Neural progenitor cell (in vitro differentiated cells): ENCODE data around the gene ANO1. TPM values are rescaled to one million over a fixed set of nuclear protein-coding genes. Genes with fewer than 3 reads are reported as not detected.

Source experiments
- DNase-seq: peaks from one replicate; pipeline ENCODE4 v3.0.0-alpha.2; 2016; ENCODE audit warnings: low spot score
- H2AFZ ChIP-seq: fragments of 200-600 bp; sonication (generic); replicated peaks from 2 replicates; pipeline ENCODE4 v1.6.1; 2016; ENCODE audit warnings: antibody characterized with exemption
- H3F3A ChIP-seq: fragments of 200-600 bp; sonication (generic); 2 replicates; pipeline ENCODE4 v1.6.1; 2016; ENCODE audit warnings: antibody characterized with exemption, low read depth
- H3K27ac ChIP-seq: fragments of 200-600 bp; sonication (generic); 2 replicates; pipeline ENCODE4 v1.5.1; 2016; ENCODE audit warnings: mild to moderate bottlenecking
- H3K27me3 ChIP-seq: fragments of 200-600 bp; sonication (generic); 2 replicates; pipeline ENCODE4 v1.6.1; 2016; ENCODE audit warnings: mild to moderate bottlenecking, moderate library complexity
- H3K36me3 ChIP-seq: fragments of 200-600 bp; sonication (generic); 2 replicates; pipeline ENCODE4 v1.5.1; 2016
- H3K4me1 ChIP-seq: fragments of 200-600 bp; sonication (generic); 2 replicates; pipeline ENCODE4 v1.6.1; 2016; ENCODE audit warnings: mixed run types
- H3K4me2 ChIP-seq: fragments of 200-600 bp; sonication (generic); 2 replicates; pipeline ENCODE4 v1.6.1; 2016
- H3K4me3 ChIP-seq: fragments of 200-600 bp; sonication (generic); 2 replicates; pipeline ENCODE4 v1.5.1; 2016
- H3K79me2 ChIP-seq: fragments of 200-600 bp; sonication (generic); 2 replicates; pipeline ENCODE4 v1.6.1; 2016; ENCODE audit warnings: low read depth
- H3K9ac ChIP-seq: fragments of 200-600 bp; sonication (generic); 2 replicates; pipeline ENCODE4 v1.6.1; 2016
- H3K9me3 ChIP-seq: fragments of 200-600 bp; sonication (generic); 2 replicates; pipeline ENCODE4 v1.5.1; 2016; ENCODE audit warnings: low read depth
- H4K20me1 ChIP-seq: fragments of 200-600 bp; sonication (generic); 2 replicates; pipeline ENCODE4 v1.6.1; 2016; ENCODE audit warnings: low read depth
- H3K27ac Mint-ChIP-seq: 3 replicates; pipeline ENCODE4 v1.8.0; 2021; ENCODE audit warnings: mixed read lengths
- H3K27me3 Mint-ChIP-seq: 2 replicates; pipeline ENCODE4 v1.8.0; 2022; ENCODE audit warnings: low read depth, mild to moderate bottlenecking, inconsistent platforms, moderate library complexity, mixed read lengths; ENCODE audit not compliant: insufficient read depth
- H3K36me3 Mint-ChIP-seq: 3 replicates; pipeline ENCODE4 v1.8.0; 2021; ENCODE audit warnings: mixed read lengths
- H3K4me1 Mint-ChIP-seq: 3 replicates; pipeline ENCODE4 v1.8.0; 2021; ENCODE audit warnings: mixed read lengths
- H3K4me3 Mint-ChIP-seq: 3 replicates; pipeline ENCODE4 v1.8.0; 2021; ENCODE audit warnings: mild to moderate bottlenecking, moderate library complexity, mixed read lengths
- H3K9me3 Mint-ChIP-seq: 3 replicates; pipeline ENCODE4 v1.8.0; 2020; ENCODE audit warnings: mixed read lengths
- EZH2 ChIP-seq: fragments of 200-600 bp; sonication (generic); IDR thresholded peaks from 2 replicates; pipeline ENCODE4 v1.6.1; 2017; ENCODE audit warnings: antibody characterized with exemption, mild to moderate bottlenecking, moderate library complexity
- EZH2phosphoT487 ChIP-seq: fragments of 200-600 bp; sonication (generic); IDR thresholded peaks from 2 replicates; pipeline ENCODE4 v1.6.1; 2017; ENCODE audit warnings: antibody characterized with exemption
- total RNA-seq: library from RNA; depleted of rRNA; stranded (reverse); fragments of >200 nt; gene quantifications from 2 replicates; pipeline ENCODE4 v1.2.3, GENCODE V29; 2015; ENCODE audit warnings: low replicate concordance
- TF ChIP-seq, protein P1 (sequence below): fragments of 200-600 bp; sonication (generic); IDR thresholded peaks from 2 replicates; pipeline ENCODE4 v1.5.1; 2017; ENCODE audit warnings: antibody characterized with exemption, mild to moderate bottlenecking

The ANO1 gene
- total RNA-seq, 1 donor from 2014 or later = not detected

DNA sequence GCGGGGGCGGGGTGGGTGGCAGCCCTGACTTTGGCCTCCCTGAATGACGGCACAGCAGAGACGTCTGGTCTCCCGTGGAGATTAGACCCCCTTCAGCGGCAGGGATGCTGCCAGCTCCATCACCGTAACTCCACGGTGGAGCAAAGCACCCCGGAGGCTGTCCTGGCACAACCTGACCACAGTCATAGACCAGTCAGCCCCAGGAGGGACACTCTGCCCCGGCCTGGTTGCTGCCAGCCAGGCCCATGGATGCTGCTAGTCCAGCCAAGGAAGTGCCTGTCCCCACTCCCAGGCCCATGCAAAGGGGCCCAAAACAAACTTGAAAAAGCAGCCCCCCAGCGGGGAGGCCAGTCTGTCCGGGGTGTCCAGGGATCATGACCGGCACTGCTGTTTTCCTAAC lies 11.5 kb upstream of the ANO1 start:
- Mint-ChIP-seq H3K36me3 (no peaks in the 10 kb centered on the region), H3K27me3 (peaks cover 22% of the 10 kb centered on the region), H3K4me1 (peaks cover 23% of the 10 kb centered on the region), H3K9me3 (peaks cover 3% of the 10 kb centered on the region), H3K27ac (no peak overlapping the region), H3K4me3 (no peak overlapping the region)
- Histone ChIP-seq H3K4me2 (no peak overlapping the region), H3K9me3 (no peaks in the 10 kb centered on the region), H4K20me1 (peaks cover 6% of the 10 kb centered on the region), H3F3A (peaks cover 22% of the 10 kb centered on the region), H2AFZ (no peak overlapping the region), H3K4me3 (no peak overlapping the region), H3K4me1 (peaks cover 18% of the 10 kb centered on the region), H3K27me3 (peaks cover 15% of the 10 kb centered on the region), H3K9ac (no peak overlapping the region), H3K27ac (no peak overlapping the region), H3K79me2 (no peaks in the 10 kb centered on the region), H3K36me3 (no peaks in the 10 kb centered on the region)
- no peak for DNase-seq
- TF ChIP-seq EZH2 (no peak), EZH2phosphoT487 (no peak)
- TF ChIP-seq, protein P1, sequence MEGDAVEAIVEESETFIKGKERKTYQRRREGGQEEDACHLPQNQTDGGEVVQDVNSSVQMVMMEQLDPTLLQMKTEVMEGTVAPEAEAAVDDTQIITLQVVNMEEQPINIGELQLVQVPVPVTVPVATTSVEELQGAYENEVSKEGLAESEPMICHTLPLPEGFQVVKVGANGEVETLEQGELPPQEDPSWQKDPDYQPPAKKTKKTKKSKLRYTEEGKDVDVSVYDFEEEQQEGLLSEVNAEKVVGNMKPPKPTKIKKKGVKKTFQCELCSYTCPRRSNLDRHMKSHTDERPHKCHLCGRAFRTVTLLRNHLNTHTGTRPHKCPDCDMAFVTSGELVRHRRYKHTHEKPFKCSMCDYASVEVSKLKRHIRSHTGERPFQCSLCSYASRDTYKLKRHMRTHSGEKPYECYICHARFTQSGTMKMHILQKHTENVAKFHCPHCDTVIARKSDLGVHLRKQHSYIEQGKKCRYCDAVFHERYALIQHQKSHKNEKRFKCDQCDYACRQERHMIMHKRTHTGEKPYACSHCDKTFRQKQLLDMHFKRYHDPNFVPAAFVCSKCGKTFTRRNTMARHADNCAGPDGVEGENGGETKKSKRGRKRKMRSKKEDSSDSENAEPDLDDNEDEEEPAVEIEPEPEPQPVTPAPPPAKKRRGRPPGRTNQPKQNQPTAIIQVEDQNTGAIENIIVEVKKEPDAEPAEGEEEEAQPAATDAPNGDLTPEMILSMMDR = no peak

- no peak overlapping the region for H3K4me3 ChIP-seq
- H3K9ac ChIP-seq = no peak overlapping the region
- Mint-ChIP-seq H3K4me1 (peaks cover 26% of the 10 kb centered on the region), H3K27ac (no peak overlapping the region), H3K36me3 (no peaks in the 10 kb centered on the region), H3K9me3 (peaks cover 3% of the 10 kb centered on the region), H3K4me3 (no peak overlapping the region), H3K27me3 (peaks cover 26% of the 10 kb centered on the region)
- TF ChIP-seq EZH2phosphoT487 = no peak
- TF ChIP-seq, protein P1 = no peak
- TF ChIP-seq EZH2 = no peak
- no peak for DNase-seq
- H3K27ac ChIP-seq = no peak overlapping the region
- H3K4me2 ChIP-seq = no peak overlapping the region
- H3K9me3 ChIP-seq = no peaks in the 10 kb centered on the region
- H4K20me1 ChIP-seq = peaks cover 6% of the 10 kb centered on the region
- H3K27me3 ChIP-seq = peaks cover 19% of the 10 kb centered on the region
- H3K4me1 ChIP-seq = peaks cover 18% of the 10 kb centered on the region
- no peaks in the 10 kb centered on the region for H3K79me2 ChIP-seq
- H3F3A ChIP-seq = peaks cover 22% of the 10 kb centered on the region
- H2AFZ ChIP-seq = no peak overlapping the region
- H3K36me3 ChIP-seq = no peaks in the 10 kb centered on the region
These were observed 11.1 kb upstream of the ANO1 start for GRCh38 chr11:70067036-70067435.

- H3K4me2 ChIP-seq = peak overlapping the region; percentile 54
- peak overlapping the region; percentile 67 for H3K27ac Mint-ChIP-seq
These were observed 10.4 kb upstream of the ANO1 start for GRCh38 chr11:70067591-70068341.

More at GRCh38 chr11:70067591-70068341, 10.4 kb upstream of the ANO1 start:
- peak overlapping the region; percentile 57 for H3K27ac ChIP-seq
- Mint-ChIP-seq H3K27me3 (peaks cover 28% of the 10 kb centered on the region), H3K36me3 (no peaks in the 10 kb centered on the region), H3K4me1 (peaks cover 34% of the 10 kb centered on the region), H3K9me3 (no peaks in the 10 kb centered on the region), H3K4me3 (peak overlapping the region; percentile 11)
- DNase-seq = peak; percentile 82
- H3K36me3 ChIP-seq = no peaks in the 10 kb centered on the region
- TF ChIP-seq, protein P1 = peak; percentile 6
- no peak for TF ChIP-seq EZH2phosphoT487
- H2AFZ ChIP-seq = no peak overlapping the region
- H4K20me1 ChIP-seq = peaks cover 6% of the 10 kb centered on the region
- no peaks in the 10 kb centered on the region for H3K79me2 ChIP-seq
- H3K27me3 ChIP-seq = peaks cover 26% of the 10 kb centered on the region
- peaks cover 22% of the 10 kb centered on the region for H3F3A ChIP-seq
- no peak overlapping the region for H3K4me3 ChIP-seq
- H3K9ac ChIP-seq = no peak overlapping the region
- H3K4me1 ChIP-seq = peaks cover 24% of the 10 kb centered on the region
- no peaks in the 10 kb centered on the region for H3K9me3 ChIP-seq
